GM23338 (cell line): ENCODE results near the gene LRRTM1. TPM values are rescaled to one million over a fixed set of nuclear protein-coding genes. Genes with fewer than 3 reads are reported as not detected.

ENCODE experiments used
- ATAC-seq: fragments of 200-7000 bp; cut with Tn5 transposase; 3 replicates; pipeline ENCODE4 v1.9.1; 2020
- DNase-seq: peaks from one replicate; pipeline ENCODE4 v3.0.0-alpha.2; 2015; ENCODE audit warnings: low spot score
- H2AFZ ChIP-seq: fragments of 200-600 bp; sonication (generic); 2 replicates; pipeline ENCODE4 v1.8.0; 2016; ENCODE audit warnings: antibody characterized with exemption, mild to moderate bottlenecking, moderate library complexity
- H3F3A ChIP-seq: fragments of 200-600 bp; sonication (generic); replicated peaks from 2 replicates; pipeline ENCODE4 v1.8.0; 2017; ENCODE audit warnings: antibody characterized with exemption, mixed run types, low read depth
- H3K27ac ChIP-seq: fragments of 200-600 bp; sonication (generic); 2 replicates; pipeline ENCODE4 v1.6.1; 2016; ENCODE audit warnings: low read depth
- H3K27me3 ChIP-seq: fragments of 200-600 bp; sonication (generic); 2 replicates; pipeline ENCODE4 v1.8.0; 2016; ENCODE audit warnings: mild to moderate bottlenecking, mixed run types, moderate library complexity; ENCODE audit not compliant: insufficient read depth
- H3K36me3 ChIP-seq: fragments of 200-600 bp; sonication (generic); 2 replicates; pipeline ENCODE4 v1.8.0; 2016; ENCODE audit warnings: mild to moderate bottlenecking; ENCODE audit not compliant: insufficient read depth
- H3K4me1 ChIP-seq: fragments of 200-600 bp; sonication (generic); 2 replicates; pipeline ENCODE4 v1.8.0; 2016; ENCODE audit warnings: mild to moderate bottlenecking, moderate library complexity; ENCODE audit not compliant: insufficient read depth
- H3K4me2 ChIP-seq: fragments of 200-600 bp; sonication (generic); 2 replicates; pipeline ENCODE4 v1.7.1; 2017; ENCODE audit warnings: mixed run types
- H3K4me3 ChIP-seq: fragments of 200-600 bp; sonication (generic); 2 replicates; pipeline ENCODE4 v1.6.1; 2016; ENCODE audit warnings: mixed run types
- H3K79me2 ChIP-seq: fragments of 200-600 bp; sonication (generic); replicated peaks from 2 replicates; pipeline ENCODE4 v1.8.0; 2017; ENCODE audit warnings: mild to moderate bottlenecking; ENCODE audit not compliant: insufficient read depth
- H3K9me2 ChIP-seq: fragments of 200-600 bp; sonication (generic); 2 replicates; pipeline ENCODE4 v1.8.0; 2017; ENCODE audit not compliant: insufficient read depth
- H4K20me1 ChIP-seq: fragments of 200-600 bp; sonication (generic); replicated peaks from 2 replicates; pipeline ENCODE4 v1.8.0; 2017; ENCODE audit warnings: mild to moderate bottlenecking; ENCODE audit not compliant: insufficient read depth
- H3K27ac Mint-ChIP-seq: 2 replicates; pipeline ENCODE4 v1.8.0; 2020; ENCODE audit warnings: inconsistent platforms, mild to moderate bottlenecking, moderate library complexity, mixed read lengths
- H3K27me3 Mint-ChIP-seq: 3 replicates; pipeline ENCODE4 v1.8.0; 2022; ENCODE audit warnings: low read depth, mild to moderate bottlenecking, moderate library complexity, mixed read lengths, inconsistent platforms; ENCODE audit not compliant: insufficient read depth, poor library complexity
- H3K36me3 Mint-ChIP-seq: 3 replicates; pipeline ENCODE4 v1.8.0; 2021; ENCODE audit warnings: low read depth, mild to moderate bottlenecking, inconsistent platforms, moderate library complexity, mixed read lengths
- H3K4me1 Mint-ChIP-seq: 3 replicates; pipeline ENCODE4 v1.8.0; 2020; ENCODE audit warnings: mild to moderate bottlenecking, inconsistent platforms, mixed read lengths
- H3K4me3 Mint-ChIP-seq: 3 replicates; pipeline ENCODE4 v1.8.0; 2021; ENCODE audit warnings: moderate library complexity, mild to moderate bottlenecking, inconsistent platforms, mixed read lengths
- H3K9me3 Mint-ChIP-seq: 3 replicates; pipeline ENCODE4 v1.8.0; 2020; ENCODE audit warnings: moderate library complexity, mild to moderate bottlenecking, inconsistent platforms, mixed read lengths
- CREB1 ChIP-seq: fragments of 250-450 bp; sonication (Bioruptor Pico); IDR thresholded peaks from 2 replicates; pipeline ENCODE4 v1.5.0; 2020; ENCODE audit warnings: low read depth, mild to moderate bottlenecking, moderate library complexity
- CTCF ChIP-seq, 2 experiments: fragments of 200-600 bp in 1 of 2; sonication (generic) in 1 of 2; conservative IDR thresholded peaks; 2 replicates each; pipeline versions ENCODE4 v1.5.1 to v1.6.1; 2016 to 2017; ENCODE audit warnings: antibody characterized with exemption in 2 of 2, low read depth in 2 of 2, mild to moderate bottlenecking in 2 of 2, moderate library complexity in 1 of 2
- ETS1 ChIP-seq: IDR thresholded peaks from 2 replicates; pipeline ENCODE4 v1.6.1; 2016; ENCODE audit warnings: antibody characterized with exemption
- EZH2 ChIP-seq: fragments of 200-600 bp; sonication (generic); IDR thresholded peaks from one replicate; pipeline ENCODE4 v1.8.0; 2017; ENCODE audit warnings: antibody characterized with exemption, mild to moderate bottlenecking, low read depth; ENCODE audit not compliant: unreplicated experiment
- NANOG ChIP-seq: IDR thresholded peaks from 2 replicates; pipeline ENCODE4 v1.6.1; 2016; ENCODE audit warnings: antibody characterized with exemption, borderline replicate concordance
- REST ChIP-seq: IDR thresholded peaks from one replicate; pipeline ENCODE4 v1.6.1; 2018; ENCODE audit warnings: antibody characterized with exemption; ENCODE audit not compliant: unreplicated experiment
- ZNF114 ChIP-seq: fragments of 250-450 bp; sonication (Bioruptor Pico); IDR thresholded peaks from 2 replicates; pipeline ENCODE4 v1.5.0; 2020; ENCODE audit warnings: mild to moderate bottlenecking, moderate library complexity
- polyA plus RNA-seq: library from polyadenylated mRNA; unstranded; fragments of >200 nt; fragmentation: Nextera tagmentation; extraction: Ambion mirVana; gene quantifications from 2 replicates; pipeline ENCODE4 v1.2.1, GENCODE V29; 2016
- total RNA-seq: library from RNA; depleted of rRNA; stranded (reverse); fragments of >200 nt; shearing (Covaris generic); gene quantifications from 2 replicates; pipeline ENCODE4 v1.2.3, GENCODE V29; 2014

LRRTM1 gene
- total and polyA plus RNA-seq, 2 experiments from 2014 or later = 0.34 to 1.3 TPM

GRCh38 chr2:80266231-80266630 lies 38.3 kb downstream of the LRRTM1 start:
- DNase-seq (no peak), ATAC-seq (no peak)
- no peak overlapping the region for H3K27ac Mint-ChIP-seq
- peaks cover 2% of the 10 kb centered on the region; the same call in 1 of the 3 replicates for H3K9me3 Mint-ChIP-seq
- H3K27me3 Mint-ChIP-seq = no peaks in the 10 kb centered on the region
- H4K20me1 ChIP-seq = no peaks in the 10 kb centered on the region
- no peak overlapping the region for H3K27ac ChIP-seq
- H3K4me3 Mint-ChIP-seq = no peak overlapping the region
- no peaks in the 10 kb centered on the region for H3K79me2 ChIP-seq
- peaks cover 14% of the 10 kb centered on the region; the same call in 1 of the 2 replicates for H3K9me2 ChIP-seq
- H2AFZ ChIP-seq = no peak overlapping the region
- no peaks in the 10 kb centered on the region for H3K36me3 ChIP-seq
- H3K4me1 Mint-ChIP-seq = no peaks in the 10 kb centered on the region
- no peaks in the 10 kb centered on the region for H3F3A ChIP-seq
- H3K4me3 ChIP-seq = no peak overlapping the region
- no peak for TF ChIP-seq NANOG
- TF ChIP-seq CREB1 (CRISPR knock-in tag) = no peak
- no peak for TF ChIP-seq REST
- TF ChIP-seq EZH2 = no peak
- H3K4me2 ChIP-seq = no peak overlapping the region
- H3K27me3 ChIP-seq = no peaks in the 10 kb centered on the region
- peaks cover 4% of the 10 kb centered on the region; the same call in 1 of the 2 replicates for H3K4me1 ChIP-seq
- no peaks in the 10 kb centered on the region for H3K36me3 Mint-ChIP-seq

- H3K9me2 ChIP-seq = no peaks in the 10 kb centered on the region; the same call in 1 of the 2 replicates
- H2AFZ ChIP-seq = no peak overlapping the region
- no peaks in the 10 kb centered on the region for H4K20me1 ChIP-seq
- no peaks in the 10 kb centered on the region for H3K27me3 ChIP-seq
- H3K4me1 Mint-ChIP-seq = peaks cover 3% of the 10 kb centered on the region; the same call in 2 of the 3 replicates
- H3K36me3 ChIP-seq = no peaks in the 10 kb centered on the region
- no peaks in the 10 kb centered on the region for H3K9me3 Mint-ChIP-seq
- H3K4me3 Mint-ChIP-seq = no peak overlapping the region
- DNase-seq (no peak), ATAC-seq (no peak)
- H3K4me2 ChIP-seq = no peak overlapping the region
- no peak overlapping the region for H3K27ac ChIP-seq
- H3F3A ChIP-seq = no peaks in the 10 kb centered on the region
- H3K27ac Mint-ChIP-seq = no peak overlapping the region
- peaks cover under 1% of the 10 kb centered on the region for H3K27me3 Mint-ChIP-seq
- no peaks in the 10 kb centered on the region for H3K79me2 ChIP-seq
- H3K4me1 ChIP-seq = peaks cover 4% of the 10 kb centered on the region; the same call in 1 of the 2 replicates
- H3K4me3 ChIP-seq = no peak overlapping the region
- no peaks in the 10 kb centered on the region for H3K36me3 Mint-ChIP-seq
- no peak for TF ChIP-seq ETS1
- TF ChIP-seq NANOG = no peak
- TF ChIP-seq ZNF114 (CRISPR knock-in tag) = no peak
- TF ChIP-seq REST = no peak
- TF ChIP-seq CTCF (conservative IDR thresholded peaks at IDR 0.05; ENCODE audit: low read depth in 2 of 2) = no peak
Measured at GRCh38 chr2:80259292-80259691, 45.3 kb downstream of the LRRTM1 start.
